ENCODE data around the gene MYOZ1.
"Not testable (repeated sequence)": the region's sequence is repeated elsewhere in the genome, so short reads cannot be mapped to it uniquely, and the experiment has no call there.

GRCh38 chr10:73617143-73617542 is 24.1 kb downstream of the MYOZ1 start:
- TF ChIP-seq RAD21 (IDR thresholded peaks at IDR 0.05; ENCODE audit: low read depth); JUND (IDR thresholded peaks at IDR 0.05): not testable (repeated sequence)
- TF ChIP-seq, protein P1, sequence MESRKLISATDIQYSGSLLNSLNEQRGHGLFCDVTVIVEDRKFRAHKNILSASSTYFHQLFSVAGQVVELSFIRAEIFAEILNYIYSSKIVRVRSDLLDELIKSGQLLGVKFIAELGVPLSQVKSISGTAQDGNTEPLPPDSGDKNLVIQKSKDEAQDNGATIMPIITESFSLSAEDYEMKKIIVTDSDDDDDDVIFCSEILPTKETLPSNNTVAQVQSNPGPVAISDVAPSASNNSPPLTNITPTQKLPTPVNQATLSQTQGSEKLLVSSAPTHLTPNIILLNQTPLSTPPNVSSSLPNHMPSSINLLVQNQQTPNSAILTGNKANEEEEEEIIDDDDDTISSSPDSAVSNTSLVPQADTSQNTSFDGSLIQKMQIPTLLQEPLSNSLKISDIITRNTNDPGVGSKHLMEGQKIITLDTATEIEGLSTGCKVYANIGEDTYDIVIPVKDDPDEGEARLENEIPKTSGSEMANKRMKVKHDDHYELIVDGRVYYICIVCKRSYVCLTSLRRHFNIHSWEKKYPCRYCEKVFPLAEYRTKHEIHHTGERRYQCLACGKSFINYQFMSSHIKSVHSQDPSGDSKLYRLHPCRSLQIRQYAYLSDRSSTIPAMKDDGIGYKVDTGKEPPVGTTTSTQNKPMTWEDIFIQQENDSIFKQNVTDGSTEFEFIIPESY (IDR thresholded peaks at IDR 0.05; ENCODE audit: extremely low read depth, insufficient replicate concordance, low read length): not testable (repeated sequence)
